GM21825 (cell line): ENCODE results near the gene DENND2D.

Experiments
- ATAC-seq: cut with Tn5 transposase; IDR thresholded peaks from one replicate; pipeline ENCODE4 v1.9.1; 2021; ENCODE audit warnings: mild to moderate bottlenecking, moderate library complexity; ENCODE audit not compliant: unreplicated experiment

Gene DENND2D, protein sequence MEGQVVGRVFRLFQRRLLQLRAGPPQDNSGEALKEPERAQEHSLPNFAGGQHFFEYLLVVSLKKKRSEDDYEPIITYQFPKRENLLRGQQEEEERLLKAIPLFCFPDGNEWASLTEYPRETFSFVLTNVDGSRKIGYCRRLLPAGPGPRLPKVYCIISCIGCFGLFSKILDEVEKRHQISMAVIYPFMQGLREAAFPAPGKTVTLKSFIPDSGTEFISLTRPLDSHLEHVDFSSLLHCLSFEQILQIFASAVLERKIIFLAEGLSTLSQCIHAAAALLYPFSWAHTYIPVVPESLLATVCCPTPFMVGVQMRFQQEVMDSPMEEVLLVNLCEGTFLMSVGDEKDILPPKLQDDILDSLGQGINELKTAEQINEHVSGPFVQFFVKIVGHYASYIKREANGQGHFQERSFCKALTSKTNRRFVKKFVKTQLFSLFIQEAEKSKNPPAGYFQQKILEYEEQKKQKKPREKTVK

DNA sequence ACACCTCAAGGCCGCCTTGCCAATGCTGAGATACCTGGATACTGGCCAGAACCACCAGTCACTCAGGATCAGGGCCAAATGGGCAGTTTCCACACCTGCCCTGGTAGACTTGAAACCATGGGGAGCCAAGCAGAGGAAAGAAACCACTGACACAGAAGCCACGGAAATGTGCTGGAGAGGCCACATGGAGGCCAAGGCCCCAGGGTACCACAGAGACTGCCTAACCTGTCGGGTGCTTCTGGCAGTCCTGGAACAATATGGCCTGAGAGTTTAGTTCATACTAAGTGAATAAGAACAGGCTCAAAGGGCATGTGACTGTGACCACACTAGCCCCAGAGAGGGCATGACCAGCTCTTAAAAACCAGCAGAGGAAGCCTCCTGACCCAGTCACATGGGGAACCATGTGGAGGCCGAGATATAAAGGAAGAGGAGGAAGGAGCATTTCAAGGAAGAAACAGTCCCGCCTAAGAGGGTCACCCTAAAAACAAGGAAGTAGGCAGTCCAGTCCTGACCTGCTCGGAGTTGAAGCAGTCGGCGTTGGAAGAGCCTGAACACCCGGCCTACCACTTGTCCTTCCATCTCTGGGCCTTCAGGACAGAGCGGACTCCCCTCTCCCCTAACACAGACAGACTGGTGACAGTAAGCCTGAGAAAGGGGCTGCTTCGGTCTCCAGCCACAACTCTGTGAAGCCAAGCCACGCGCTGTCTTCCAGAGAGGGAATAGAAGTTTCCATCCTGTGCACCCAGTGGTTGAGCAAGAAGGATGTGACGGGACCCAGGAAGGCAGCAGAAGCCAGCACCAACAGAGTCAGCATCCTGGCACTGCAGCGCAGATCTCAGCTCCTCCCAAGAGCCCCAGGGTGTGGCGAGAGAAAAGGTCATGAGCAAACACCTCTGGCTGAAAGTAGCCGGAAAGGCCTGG, at the start of gene DENND2D:
DENND2D (minus strand) TSS at position 766 of the 921 bp plus-strand sequence; CDS start at position 579, 187 bp downstream.
- ATAC-seq, result no peak

DNA sequence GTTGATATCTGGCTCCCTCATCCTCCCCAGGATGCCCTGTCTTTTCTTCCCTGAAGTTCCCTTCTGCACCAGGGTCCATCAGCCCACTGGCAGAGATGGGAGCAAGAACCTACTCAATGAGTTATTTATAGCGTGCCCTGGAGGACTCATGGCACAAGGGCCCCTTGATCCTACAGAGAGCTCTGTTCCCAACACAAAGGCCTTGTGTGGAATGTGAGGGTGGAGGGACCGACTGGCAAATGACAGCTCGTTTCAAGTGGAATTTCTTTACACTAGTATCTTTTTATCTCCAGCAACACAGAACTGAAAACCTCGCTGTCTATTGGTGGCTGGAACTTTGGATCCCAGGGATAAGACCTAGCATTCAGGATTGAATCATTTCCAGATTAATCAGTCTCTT, 49.5 kb upstream of the DENND2D start:
- ATAC-seq, result no peak

DNA sequence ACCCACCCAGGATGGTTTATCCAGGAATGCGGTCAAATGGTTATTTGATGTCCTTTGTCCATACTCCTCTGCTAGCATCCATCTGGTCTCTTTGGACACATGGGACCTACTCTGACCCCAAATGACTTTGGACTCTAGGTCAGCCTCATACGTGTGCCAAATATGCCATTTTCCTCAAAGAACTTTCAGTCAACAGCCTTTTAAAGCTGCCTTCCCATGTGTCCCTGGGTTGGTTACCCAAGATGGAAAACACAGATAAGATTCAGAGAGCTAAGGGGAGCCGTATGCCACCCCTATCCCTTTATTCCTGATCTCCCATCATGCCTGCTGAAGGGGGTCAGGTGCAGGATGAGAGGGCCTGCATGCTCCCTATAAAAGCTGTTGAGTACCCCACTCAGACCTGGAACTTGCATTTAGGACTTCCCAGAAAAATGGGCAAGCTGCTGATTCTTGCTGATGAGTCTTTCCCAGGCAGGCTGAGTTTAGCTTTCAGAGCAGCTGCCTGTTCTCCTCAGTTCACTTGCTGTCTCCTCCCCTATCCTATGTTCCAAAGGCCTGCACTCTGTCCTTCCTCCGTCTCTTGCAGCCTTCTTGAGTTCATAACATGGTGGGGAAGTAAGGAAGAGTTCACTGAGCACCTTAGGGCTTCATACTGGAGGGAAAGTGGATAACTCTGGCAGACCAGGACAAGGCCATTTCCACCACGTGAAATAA, 46.8 kb upstream of the DENND2D start:
- no peak for ATAC-seq

DNA sequence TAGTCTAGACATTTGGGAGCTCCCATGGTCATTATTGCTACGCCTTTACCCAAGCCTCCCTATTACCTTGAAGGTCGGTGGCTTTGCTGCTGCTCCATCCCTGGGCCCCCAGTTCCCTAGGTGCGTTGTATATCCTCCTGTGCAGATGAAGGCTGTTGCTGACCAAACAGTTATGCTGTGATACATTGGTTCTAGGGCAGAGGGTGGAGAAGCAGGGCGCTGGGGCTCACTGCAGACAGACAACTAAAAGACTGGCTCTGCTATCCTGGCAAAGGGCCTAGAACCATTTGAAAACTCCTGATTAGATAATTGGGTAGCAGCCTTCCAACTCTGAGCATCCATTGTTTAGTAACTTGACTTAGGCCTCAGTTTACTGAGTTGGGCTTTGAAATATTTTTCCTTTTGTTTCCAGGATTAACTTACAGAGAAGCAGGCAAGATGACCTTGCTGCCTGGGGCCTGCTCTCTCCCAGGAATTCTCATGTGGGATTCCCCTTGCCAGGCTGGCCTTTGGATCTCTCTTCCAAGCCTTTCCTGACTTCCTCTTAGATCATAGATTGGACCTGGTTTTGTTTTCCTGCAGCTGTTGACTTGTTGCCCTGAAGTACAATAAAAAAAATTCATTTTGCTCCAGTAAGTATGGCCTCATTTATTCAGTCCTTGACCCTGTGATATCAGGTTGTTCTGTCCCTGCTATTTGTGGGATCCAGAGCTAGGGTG, 42.5 kb upstream of the DENND2D start:
- ATAC-seq, result no peak

DNA sequence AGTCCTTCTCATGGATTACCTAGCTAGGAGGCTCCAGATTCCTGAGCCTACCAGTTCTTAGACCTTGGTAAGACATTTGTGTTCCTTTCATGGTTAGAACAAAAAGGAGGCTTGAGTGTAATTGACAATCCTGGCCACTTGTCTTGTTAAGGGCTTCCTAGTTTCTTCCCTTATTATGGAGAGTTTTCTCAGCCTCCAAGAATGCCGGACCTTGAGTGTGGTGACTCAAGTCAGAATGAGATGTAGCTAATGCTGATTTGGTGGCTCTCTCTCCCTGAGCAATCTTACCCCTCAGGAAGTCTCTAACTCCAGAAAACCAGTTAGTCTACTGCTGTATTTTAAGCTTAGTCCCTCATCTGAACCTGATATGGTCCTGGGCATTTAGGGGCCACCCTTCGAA, 41.4 kb upstream of the DENND2D start:
- ATAC-seq, result no peak

DNA sequence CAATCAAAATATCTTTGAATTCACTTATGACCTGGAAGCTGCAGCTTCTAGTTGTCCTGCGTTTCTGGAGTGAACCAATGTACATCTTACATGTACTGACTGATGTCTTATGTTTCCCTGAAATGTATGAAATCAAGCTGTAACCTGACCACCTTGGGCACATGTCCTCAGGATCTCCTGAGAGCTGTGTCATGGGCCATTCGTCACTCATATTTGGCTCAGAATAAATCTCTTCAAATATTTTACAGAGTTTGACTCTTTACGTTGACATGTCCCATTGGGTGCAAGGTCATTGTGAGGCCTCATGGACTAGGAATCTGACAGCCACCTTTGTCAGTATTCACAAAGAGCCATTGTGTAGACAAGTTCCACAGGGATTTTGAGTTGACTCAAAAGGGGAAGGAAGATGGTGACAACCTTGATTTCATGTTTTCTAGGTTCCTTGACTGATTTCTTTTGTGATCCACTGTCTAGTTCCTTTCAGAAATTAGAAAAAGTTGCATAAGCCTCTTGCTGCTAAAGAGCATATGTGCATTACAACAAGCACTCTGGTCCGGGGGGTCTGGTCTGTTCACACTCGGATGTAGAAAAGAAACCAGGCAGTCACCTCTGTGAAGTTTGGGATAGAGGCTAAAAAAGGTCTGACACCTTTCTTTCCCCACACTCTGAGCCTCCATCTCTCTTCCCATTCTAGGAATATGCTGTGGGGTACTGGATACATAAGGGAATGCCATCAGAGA, 37.8 kb upstream of the DENND2D start:
- ATAC-seq, result no peak

DNA sequence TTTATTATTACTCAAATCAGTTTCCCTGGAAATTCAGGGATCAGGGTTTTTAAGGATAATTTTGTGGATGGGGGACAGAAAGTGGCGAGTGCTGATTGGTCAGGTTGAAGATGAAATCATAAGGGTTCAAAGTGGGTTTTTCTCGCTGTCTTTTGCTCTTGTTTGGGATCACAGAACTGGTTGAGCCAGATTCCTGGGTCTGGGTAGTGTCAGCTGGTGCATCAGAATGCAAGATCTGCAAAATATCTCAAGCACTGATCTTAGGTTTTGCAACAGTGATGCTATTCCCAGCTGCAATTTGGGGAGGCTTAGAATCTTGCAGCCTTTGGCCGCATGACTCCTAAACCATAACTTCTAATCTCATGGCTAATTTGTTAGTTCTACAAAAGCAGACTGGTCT, 36.4 kb upstream of the DENND2D start:
- ATAC-seq, result no peak

DNA sequence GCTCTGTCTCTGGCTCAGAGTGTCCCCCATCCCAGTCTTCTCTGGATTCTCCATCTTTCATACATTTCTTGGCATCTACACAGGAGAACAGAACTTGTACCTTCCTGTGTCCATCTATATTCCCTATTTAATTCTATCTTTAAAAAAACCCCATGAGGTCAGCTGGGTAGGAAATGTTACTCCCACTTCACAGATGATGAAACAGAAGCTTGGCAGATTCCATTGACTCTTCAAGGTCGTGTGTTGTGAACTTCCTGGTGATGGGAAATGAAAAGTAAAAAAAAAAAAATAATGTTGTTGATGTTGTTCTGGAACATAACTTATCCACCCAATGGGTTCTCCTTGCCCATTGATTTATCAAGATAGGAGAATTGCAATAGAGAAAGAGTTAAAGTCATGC, 35.9 kb upstream of the DENND2D start:
- ATAC-seq, result no peak

DNA sequence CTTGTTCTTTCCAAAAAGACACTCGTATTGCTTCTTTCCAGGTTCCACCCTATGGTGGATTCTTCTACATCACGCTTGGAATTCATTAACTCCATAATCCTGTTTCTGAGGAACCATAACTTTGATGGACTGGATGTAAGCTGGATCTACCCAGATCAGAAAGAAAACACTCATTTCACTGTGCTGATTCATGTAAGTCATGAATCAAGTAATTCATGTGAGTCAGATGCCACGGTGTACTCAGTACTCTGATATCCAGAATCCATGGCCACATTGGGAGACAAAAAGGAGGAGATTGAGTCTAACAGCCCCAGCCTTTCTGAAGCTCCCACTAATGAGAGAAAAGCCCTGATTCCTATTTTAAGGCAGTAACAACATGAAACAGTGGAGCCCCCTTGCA, 34.4 kb upstream of the DENND2D start:
- ATAC-seq, result no peak

DNA sequence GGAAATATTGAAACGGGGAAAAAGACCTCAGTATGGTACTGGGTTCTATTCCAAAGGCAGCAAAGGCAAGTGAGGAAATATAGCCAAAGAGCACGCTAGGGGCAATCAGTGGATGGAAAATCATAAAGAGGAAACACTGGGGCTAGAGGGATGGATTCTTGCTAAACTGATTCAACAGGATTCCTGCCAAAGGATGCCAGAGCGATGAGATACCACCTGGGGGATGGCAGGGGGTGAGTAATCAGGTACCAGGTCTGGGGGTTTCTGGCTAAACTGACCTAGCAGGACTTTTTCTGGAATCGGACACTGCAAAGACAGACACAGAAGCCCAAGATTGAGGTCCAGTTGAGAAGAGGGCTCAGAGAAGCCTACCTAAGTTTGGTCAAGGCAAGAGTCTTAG, 33.8 kb upstream of the DENND2D start:
- ATAC-seq, result no peak

DNA sequence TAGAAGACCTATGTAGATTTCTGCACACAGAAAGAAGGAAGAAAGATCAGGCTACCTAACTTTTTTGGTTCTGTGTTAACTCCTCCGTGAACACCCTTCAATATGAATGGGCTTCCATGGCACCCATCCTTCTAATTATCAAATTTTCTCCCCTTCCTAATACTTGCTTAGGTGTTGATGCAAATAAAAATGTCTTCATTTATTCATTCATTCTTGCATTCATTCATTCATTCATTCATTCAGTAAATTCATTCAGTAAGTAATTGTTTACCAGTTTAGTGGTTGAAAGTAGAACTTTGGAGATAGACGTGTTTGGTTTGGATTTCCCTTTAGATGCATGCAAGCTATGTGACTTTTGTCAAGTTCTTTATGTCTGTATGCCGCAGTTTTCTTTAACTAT, 31.7 kb upstream of the DENND2D start:
- no peak for ATAC-seq

DNA sequence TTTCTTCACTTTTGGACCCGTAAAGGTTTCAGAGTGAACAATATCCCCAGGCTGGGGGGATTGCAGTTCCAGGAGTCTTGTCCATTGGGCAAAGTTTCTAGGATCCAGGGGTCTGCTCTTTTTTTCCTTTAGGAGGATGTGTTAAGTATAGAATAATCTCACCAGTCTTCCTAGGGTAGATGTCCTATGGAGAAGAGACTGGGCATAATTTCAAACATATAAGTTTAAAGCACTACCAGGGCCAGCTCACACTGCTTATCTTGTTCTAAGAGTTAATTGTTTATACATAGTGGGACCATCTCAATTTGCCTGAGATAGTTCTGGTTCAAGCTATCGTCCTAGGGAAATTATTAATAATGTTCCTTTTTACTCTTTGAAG, 28.3 kb upstream of the DENND2D start:
- no peak for ATAC-seq

DNA sequence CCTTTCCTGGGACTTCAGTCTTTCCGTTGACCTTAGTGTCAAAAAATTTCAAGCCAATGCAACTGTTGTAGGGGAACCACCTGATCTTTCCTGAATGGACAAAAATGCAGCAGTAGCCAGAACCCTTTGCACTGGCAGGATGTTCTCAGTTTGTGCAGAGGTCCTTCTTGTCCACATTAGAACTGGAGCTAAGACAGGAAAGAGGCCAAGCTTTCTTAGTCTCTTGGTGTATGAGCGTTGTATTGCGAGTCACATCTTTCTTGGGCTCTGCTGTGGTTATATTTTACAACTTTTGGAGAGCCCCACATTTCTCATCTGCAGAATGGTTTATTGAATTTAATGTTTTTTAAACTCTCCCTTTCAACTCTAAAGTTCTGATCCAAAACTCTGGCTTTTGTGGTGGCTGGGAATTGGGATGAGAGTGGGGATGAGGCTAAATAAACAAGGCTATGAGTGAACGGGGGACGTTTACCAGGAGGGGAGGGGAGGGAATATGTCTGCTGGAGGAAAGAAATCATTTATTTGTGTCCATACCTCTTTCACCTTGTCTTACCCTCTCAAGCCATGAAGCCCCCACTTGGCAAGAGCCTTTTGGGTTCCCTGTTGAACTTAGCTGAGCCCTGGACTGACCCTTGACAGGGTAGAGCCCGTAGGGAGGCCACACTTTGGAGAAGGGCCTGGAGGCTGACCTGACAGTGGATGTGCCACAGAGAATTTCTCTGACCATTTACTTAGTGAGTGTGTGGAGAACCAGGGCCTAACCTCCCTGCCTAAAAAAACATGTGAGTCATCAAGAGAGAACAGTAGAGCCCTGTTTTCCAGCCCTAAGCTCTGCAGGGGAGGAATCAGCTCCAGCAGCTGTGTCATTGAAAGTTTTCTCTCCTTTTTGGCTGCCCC, 27.7 kb upstream of the DENND2D start:
- no peak for ATAC-seq

DNA sequence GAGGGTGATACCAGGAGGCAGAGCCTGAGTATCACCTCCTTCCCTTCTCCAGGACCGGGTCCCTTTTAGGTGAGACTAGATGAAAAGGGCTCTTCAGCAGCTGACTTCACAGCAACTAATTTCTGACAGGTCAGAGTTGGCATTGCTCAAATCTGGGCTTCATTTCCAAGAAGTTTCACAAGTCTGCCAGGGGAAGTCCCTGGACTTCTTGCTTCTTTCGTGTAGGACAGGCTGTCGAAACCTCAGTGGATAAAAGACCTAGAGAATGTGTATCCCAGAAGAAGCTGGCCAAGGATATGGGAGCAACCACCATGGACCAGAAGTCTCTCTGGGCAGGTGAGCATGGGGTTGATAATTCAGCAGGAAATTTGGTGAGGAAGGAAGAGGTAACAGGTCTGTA, 27.0 kb upstream of the DENND2D start, which contains the start of gene CHI3L2:
CHI3L2 (plus strand) TSS at position 280 of the 400 bp plus-strand sequence; CDS start at position 297, 17 bp downstream.
- no peak for ATAC-seq

DNA sequence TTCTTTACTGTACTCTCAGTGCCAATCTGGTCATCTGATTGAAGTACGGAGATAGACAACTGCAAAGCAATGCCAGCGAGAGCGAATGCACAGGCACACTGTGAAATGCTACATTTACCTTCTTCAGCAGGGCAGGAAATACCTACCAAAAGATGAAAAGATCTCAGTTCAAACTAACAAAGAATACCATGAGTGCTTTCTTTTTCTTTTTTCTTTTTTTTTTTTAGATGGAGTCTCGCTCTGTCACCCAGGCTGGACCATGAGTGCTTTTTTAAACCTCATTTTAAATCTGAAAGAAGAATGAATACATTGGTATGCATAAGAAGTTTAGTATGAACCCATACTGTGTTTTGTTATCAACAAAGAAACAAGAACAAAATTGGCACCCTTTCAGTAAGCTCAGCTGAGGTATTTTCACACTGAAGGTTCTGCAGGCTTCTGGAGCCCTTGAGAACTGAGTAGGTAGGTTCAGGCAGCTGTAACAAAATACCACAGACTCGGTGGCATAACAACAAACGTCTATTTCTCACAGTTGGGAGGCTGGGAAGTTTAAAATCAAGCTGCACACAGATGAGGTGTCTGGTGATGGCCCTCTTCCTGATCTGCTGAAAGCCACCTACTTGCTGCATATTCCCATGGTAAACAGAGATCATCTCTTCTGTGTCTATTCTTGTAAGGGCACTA, 25.4 kb upstream of the DENND2D start:
- no peak for ATAC-seq

DNA sequence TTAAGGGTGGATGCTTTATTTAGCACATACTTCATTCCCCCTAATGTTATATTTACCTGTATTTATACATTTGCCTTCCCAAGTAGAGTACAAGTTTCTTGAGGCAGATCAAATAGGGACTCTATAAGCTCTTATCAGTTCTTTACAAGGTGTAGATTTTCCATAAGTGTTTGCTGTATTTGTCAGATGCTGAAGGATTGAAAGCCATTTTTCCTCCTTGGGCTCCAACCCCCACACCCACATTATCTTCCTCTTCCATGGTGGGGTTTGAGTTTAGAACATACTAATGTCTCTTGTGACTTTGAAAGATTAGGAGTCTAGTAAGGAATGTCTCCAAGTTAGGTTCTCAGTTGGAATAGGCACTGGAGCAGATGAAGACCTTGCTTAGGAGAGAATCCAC, 24.6 kb upstream of the DENND2D start:
- ATAC-seq, result no peak

DNA sequence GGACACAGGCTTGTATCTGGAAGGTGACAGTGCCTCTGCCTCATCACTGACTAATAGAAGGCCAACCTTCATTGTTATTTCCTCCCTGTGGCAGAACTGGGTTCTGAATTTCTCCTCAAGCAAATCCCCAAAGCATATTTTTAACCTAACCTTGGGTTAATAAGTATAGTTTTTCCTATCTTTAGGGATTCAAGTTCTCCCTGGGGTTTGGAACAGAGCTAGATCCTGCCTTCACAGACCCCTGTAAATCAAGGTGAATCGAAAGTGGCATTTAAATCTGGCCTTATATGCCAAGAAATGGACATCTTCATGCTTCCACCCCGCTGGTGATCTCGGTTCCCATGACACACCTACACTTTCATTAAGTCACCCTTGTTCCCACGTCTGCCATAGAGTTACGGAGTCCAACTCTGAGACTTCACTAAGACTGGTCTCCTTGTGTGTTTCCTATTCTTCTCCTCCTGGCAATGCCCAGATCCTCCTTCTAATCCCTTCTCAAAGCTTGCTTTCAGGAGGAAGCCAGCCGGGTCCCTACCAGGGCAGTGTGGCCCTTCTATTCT, 22.8 kb upstream of the DENND2D start:
- ATAC-seq, result no peak
